ENCODE data around the gene PRMT9.

- TF ChIP-seq POLR2A (IDR thresholded peaks at IDR 0.05; ENCODE audit: low read length) (no peak), GATA1 (IDR thresholded peaks at IDR 0.05; ENCODE audit: low read depth, low read length) (no peak)
Observed at GRCh38 chr4:147590249-147590920, 93.6 kb downstream of the PRMT9 start.
